Right lobe of liver (tissue), 4 donors: ENCODE results near the gene CRTC1.

Experiments
- POLR2A ChIP-seq: fragments of 450-650 bp; IDR thresholded peaks from one replicate; pipeline ENCODE4 v1.6.1; 2017; ENCODE audit warnings: antibody characterized with exemption, mild to moderate bottlenecking
- TF ChIP-seq, protein P1 (sequence below), 4 donors: fragments of 200-600 bp in 3 of 4; fragments of 450-650 bp in 1 of 4; IDR thresholded peaks; one replicate each; pipeline versions ENCODE4 v1.5.1 to v1.8.0; 2016 to 2022; ENCODE audit warnings: antibody characterized with exemption in 4 of 4, mild to moderate bottlenecking in 2 of 4
- donor health status: DM: no; HTN: no; CAD: no.
- donor health status: DM: no; HTN: no; CAD: no.
- donor health status: DM: no; HTN: yes; CAD: no.

DNA sequence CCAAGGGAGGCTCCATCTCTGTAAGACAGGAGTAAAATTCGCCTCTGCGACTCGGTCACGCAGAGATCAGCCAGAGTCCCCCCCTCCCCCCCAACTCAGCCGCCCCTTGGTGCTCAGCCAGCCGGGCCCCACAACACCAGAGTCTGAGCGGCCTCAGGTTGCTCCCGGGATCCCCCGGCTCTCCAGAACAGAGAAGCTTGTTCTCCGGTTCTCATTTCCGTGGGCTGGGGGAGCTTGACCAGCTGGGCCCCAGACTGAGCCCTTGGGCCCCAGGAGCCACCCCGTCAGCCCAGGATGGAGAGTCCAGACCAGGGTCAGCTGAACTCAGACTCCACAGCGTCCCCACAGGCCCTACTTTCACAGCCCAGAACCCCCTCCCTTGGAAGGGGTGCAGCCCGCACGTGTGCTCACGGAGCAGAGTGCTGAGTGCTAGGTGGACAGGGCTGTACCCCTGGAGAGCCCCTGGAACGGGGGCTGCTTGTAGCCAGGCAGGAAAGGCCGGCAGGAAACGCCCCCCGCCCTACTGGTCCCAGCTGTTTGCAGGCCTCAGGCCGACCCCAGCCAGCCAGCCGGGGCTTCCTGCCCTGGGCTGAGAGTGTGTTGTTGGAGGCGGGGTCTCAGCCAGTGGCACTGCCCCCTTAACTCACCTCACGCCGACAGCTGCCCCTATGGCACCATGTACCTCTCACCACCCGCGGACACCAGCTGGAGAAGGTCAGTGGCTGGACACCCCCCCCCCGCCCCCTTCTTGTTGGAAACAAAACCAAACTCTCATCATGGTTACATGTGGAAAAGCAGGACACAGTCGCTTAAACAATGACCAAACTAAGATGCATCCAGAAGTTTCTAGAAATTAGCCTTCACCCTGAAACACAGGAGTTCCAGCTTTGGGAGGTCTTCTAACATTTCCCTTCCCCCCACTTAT is 63.2 kb downstream of the CRTC1 start:
- TF ChIP-seq, protein P1, sequence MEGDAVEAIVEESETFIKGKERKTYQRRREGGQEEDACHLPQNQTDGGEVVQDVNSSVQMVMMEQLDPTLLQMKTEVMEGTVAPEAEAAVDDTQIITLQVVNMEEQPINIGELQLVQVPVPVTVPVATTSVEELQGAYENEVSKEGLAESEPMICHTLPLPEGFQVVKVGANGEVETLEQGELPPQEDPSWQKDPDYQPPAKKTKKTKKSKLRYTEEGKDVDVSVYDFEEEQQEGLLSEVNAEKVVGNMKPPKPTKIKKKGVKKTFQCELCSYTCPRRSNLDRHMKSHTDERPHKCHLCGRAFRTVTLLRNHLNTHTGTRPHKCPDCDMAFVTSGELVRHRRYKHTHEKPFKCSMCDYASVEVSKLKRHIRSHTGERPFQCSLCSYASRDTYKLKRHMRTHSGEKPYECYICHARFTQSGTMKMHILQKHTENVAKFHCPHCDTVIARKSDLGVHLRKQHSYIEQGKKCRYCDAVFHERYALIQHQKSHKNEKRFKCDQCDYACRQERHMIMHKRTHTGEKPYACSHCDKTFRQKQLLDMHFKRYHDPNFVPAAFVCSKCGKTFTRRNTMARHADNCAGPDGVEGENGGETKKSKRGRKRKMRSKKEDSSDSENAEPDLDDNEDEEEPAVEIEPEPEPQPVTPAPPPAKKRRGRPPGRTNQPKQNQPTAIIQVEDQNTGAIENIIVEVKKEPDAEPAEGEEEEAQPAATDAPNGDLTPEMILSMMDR (IDR thresholded peaks at IDR 0.05), result no peak
- TF ChIP-seq POLR2A, result no peak
